Endometrium (tissue), 2 donors: Measurements from ENCODE around the gene VTI1A.
"Not testable (repeated sequence)": the region's sequence is repeated elsewhere in the genome, so short reads cannot be mapped to it uniquely, and the experiment has no call there.

Experiments
- FAIRE-seq: peaks from 2 replicates; lab custom pipeline; 2012; peaks lifted over from hg19 to GRCh38; lab: Jason Lieb, UNC
- donor health status: control.
- donor health status: control.

Gene VTI1A

DNA sequence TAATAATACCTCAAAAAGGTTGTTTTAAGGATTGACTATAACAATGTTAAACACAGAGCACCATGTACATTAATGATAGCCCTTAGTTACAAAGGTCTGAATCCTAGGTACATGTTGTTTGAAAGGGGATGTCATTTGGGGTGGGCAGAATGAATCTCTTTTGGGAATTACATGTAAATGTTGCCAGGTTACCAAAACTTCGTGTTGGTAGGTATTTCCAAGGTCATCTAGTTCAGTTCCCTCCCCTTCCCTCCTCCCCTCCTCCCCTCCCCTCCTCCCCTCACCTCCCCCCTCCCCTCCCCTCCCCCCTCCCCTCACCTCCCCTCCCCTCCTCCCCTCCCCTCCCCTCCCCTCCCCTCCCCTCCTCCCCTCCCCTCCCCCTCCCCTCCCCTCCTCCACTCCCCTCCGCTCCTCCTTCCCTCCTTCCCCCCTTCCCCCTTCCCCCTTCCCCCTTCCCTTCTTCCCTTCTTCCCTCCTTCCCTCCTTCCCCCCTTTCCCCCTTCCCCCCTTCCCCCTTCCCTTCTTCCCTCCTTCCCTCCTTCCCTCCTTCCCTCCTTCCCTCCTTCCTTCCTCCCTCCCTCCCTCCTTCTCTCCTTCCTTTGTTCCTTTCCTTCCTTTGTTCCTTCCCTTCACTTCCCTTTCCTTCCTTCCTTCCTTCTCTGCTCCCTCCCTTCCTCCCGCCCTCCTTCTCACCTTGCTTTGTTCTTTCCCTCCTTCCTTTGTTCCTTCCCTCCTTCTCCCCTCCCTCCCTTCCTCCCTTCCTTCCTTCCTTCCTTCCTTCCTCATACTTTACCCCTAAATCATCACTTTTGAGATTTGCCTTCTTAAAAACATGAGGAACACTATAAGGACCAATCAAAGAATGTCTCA is 8.1 kb downstream of the VTI1A start:
- no peak for FAIRE-seq

- FAIRE-seq = no peak
These were observed 9.5 kb downstream of the VTI1A start for GRCh38 chr10:112456533-112456932.

DNA sequence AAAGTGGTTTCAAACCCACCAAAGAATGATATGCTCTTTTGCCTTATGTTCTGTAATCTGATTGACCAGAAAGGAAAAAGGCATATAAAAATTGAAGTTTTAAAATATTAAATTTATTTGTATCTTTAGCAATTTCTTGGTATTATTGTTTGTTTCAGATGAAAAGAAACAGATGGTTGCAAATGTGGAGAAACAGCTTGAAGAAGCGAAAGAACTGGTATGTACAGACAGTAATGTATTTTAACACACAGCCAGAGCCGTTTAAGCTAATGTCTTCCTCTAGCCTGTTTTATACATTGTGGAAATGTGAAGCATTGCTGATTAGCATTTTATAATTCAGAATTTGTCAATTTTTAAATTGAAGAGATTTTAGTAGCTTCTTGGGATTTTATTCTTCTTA is 13.4 kb downstream of the VTI1A start:
- no peak for FAIRE-seq

DNA sequence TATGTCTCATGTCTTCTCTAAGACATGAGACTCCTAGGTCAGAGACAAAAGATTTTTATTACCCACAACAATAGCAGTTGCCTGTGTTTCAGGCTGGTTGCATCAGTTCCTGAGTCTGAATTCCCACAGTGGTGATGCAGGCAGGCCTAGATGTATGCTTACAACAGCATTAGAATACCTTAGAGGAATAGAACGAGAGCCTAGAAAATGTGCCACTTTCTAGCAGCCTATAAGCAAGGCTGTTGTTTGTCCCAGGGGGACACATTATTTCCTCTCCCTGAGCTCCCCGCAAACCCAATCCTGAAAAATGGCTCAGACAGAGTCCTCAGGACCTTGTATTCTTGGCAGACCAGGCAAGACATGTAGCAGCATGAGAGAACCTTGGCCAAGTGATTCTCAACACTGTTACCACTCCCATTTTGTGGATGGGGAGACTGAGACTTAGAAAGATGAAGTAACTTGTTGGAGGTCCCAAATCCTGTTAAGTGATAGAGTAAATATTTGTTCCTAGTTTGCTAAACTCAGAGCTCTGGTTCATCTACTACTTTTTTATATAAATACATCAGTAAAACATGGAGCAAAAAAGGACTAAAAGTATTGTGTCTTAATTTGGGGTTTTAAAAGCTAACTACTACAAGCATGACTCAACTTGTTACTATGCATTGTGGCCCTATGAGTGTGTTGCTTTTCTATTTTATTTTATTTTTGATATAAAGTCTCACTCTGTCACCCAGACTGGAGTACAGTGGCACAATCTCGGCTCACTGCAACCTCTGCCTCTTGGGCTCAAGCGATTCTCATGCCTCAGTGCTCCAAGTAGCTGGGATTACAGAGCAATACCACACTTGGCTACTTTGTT is 14.2 kb downstream of the VTI1A start:
- no peak for FAIRE-seq

DNA sequence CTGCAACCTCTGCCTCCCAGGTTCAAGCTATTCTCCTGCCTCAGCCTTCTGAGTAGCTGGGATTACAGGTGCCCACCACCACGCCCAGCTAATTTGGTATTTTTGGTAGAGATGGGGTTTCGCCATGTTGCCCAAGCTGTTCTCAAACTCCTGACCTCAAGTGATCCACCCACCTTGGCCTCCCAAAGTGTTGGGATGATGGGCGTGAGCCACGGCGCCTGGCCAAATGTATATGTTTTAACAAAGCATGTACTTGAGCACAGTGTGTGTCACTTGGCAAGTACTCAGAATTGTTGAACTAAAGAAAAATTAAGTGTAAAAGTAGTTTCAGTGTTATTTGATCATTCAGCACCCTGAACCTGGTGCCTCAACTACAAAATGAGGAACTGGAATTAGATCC is 17.1 kb downstream of the VTI1A start:
- not testable (repeated sequence) for FAIRE-seq

GRCh38 chr10:112465299-112465883 is 18.4 kb downstream of the VTI1A start:
- no peak for FAIRE-seq

DNA sequence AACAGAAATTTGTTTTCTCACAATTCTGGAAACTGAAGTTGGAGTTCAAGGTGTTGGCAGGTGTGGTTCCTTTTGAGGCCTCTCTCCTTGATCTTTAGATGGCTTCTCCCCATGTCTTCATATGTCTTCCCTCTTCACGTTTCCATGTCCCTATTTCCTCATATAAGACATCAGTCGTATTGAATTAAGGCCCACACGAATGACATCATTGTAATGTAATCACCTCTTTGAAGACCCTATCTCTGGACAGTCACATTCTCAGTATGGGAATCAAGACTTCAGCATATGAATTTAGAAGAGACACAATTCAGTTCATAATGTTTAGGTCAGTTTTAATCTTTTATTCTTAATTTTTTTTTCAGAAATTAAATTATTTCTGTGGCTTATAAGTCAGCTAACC is 19.8 kb downstream of the VTI1A start:
- no peak for FAIRE-seq

- no peak for FAIRE-seq
These were observed 20.6 kb downstream of the VTI1A start for GRCh38 chr10:112467541-112468075.

DNA sequence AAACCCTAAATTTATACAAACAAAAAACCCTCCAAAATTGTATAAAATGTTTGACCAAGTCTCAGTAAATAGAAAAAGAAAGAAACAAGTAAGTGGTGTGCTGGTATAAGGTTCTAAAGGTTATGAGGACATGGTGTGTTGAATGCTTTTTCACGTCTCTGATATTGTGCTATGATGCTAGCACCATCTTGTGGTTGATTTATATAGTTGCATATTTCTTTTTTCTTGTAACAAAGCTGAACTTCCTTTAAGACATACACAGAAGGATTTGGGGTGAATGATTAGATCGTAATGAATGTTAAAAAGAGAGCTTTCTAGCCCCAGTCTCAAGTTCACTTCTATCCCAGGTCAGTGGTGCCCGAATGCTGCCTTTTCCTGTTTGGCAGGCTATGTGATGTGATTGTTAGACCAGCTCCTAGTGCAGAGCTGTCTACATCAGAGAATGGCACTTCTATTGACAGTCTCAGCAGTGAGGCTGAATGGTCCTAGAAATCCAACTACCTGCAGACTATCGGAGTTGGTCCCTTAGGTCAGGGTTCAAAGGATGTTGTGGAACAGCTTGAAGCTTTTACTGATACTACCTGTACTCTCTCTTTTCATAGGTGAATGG is 25.0 kb downstream of the VTI1A start:
- FAIRE-seq = peak; percentile 80

GRCh38 chr10:112475575-112476218 is 28.7 kb downstream of the VTI1A start:
- peak; percentile 26 for FAIRE-seq

GRCh38 chr10:112481602-112482001 is 34.6 kb downstream of the VTI1A start:
- FAIRE-seq = no peak

GRCh38 chr10:112484399-112484798 is 37.4 kb downstream of the VTI1A start:
- FAIRE-seq = no peak

GRCh38 chr10:112487964-112488363 is 40.9 kb downstream of the VTI1A start:
- FAIRE-seq = no peak

- peak; percentile 46 for FAIRE-seq
These were observed 43.5 kb downstream of the VTI1A start for GRCh38 chr10:112490545-112490944.

GRCh38 chr10:112491144-112491543 is 44.1 kb downstream of the VTI1A start:
- FAIRE-seq = no peak

DNA sequence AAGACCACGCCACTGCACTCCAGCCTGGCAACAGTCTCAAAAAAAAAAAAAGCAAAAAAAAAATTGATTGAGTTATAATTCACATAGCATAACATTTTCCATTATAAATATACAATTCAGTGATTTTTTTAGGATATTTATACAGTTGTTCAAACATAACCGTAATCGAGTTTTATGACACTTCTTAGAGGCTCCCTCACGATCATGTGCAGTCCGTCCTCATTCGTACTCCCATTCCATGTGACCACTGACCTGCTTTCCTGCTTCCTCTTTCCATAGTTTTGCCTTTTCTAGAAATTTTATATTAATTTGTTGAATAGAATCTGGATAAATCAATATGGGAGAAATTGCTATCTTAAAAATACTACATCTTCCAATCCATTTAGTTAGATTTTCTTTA is 45.7 kb downstream of the VTI1A start:
- no peak for FAIRE-seq

DNA sequence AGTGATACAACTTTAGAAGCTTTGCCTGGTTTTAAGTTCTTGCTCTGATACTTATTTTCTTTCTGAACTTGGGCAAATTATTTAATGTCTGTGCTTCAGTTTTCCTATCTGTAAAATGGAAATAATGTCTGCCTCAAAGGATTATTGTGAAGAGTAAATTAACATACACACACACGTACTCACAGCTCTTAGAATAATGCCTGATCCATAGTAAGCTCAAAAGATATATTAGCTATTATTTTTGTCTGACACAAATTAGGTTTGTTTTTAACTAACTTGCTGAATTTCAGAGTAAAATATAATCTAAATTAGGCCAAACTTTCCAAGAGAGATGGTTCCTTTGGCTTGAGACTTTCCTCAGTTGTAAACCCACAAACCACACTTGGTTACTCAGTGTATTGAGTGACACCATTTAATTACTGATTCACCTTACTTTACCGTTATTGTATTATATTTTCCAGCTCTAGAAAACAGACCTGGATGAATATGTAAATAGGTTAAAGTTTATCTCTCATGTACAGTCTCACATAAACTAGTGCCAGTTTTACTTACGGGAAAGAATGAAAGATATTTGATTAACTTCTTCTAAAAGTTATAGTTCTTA is 50.4 kb downstream of the VTI1A start:
- no peak for FAIRE-seq

DNA sequence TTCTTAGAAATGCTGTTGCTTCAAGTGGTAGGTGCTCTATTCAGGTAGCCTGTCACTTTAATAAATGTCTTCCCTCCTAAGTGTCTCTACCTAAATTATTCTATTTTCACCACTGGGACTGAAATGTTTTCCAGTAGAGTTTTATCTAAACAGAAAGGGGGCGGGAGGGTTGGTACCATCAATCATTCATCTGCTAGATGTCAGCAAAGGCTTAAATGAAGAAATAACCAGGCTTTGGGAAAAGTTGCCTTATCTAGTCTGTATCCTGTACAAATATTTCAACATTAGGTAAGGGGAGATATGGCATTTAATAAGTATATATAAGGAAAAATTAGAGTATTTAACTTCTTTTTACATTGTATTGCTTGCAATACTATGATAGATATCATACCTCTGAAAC is 51.8 kb downstream of the VTI1A start:
- no peak for FAIRE-seq

GRCh38 chr10:112499985-112500384 is 53.0 kb downstream of the VTI1A start:
- not testable (repeated sequence) for FAIRE-seq

DNA sequence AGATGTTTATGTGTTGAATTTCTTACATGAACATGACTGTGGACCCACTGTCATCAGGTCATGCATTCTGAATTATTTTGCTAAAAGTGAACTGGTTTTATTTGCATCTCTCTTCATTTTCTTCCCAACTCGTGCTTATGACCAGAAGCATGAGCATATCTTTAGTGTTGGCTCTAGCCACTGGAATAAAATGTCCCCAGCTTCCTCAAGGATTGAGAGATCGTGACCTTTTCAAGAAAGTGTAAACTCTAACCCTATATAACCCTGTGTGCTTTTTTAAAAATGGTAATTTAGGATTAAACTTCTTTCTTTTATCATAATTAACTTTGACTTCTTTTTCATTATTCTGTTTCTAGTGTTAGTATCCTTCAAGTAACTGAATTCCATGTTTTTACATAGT is 55.5 kb downstream of the VTI1A start:
- FAIRE-seq = no peak

GRCh38 chr10:112503643-112504042 is 56.6 kb downstream of the VTI1A start:
- FAIRE-seq = no peak
